Gastrocnemius medialis (tissue), 4 donors: ENCODE data around the gene IL21.

Experiments
- POLR2A ChIP-seq, 2 donors: fragments of 450-650 bp; IDR thresholded peaks; one replicate each; pipeline ENCODE4 v1.6.1; 2017; ENCODE audit warnings: antibody characterized with exemption in 2 of 2, mild to moderate bottlenecking in 2 of 2, moderate library complexity in 2 of 2
- TF ChIP-seq, protein P1 (sequence below), 5 experiments: fragments of 450-650 bp in 3 of 5; fragments of 200-600 bp in 2 of 5; sonication (generic) in 2 of 5; IDR thresholded peaks in 4 of 5; conservative IDR thresholded peaks in 1 of 5; 1 replicate in 4 of 5; 2 replicates in 1 of 5; pipeline ENCODE4 v1.5.1; 2016 to 2019; ENCODE audit warnings: antibody characterized with exemption in 5 of 5, mild to moderate bottlenecking in 3 of 5, moderate library complexity in 3 of 5

GRCh38 chr4:122662701-122663100, 41.8 kb upstream of the IL21 start:
- TF ChIP-seq, protein P1, sequence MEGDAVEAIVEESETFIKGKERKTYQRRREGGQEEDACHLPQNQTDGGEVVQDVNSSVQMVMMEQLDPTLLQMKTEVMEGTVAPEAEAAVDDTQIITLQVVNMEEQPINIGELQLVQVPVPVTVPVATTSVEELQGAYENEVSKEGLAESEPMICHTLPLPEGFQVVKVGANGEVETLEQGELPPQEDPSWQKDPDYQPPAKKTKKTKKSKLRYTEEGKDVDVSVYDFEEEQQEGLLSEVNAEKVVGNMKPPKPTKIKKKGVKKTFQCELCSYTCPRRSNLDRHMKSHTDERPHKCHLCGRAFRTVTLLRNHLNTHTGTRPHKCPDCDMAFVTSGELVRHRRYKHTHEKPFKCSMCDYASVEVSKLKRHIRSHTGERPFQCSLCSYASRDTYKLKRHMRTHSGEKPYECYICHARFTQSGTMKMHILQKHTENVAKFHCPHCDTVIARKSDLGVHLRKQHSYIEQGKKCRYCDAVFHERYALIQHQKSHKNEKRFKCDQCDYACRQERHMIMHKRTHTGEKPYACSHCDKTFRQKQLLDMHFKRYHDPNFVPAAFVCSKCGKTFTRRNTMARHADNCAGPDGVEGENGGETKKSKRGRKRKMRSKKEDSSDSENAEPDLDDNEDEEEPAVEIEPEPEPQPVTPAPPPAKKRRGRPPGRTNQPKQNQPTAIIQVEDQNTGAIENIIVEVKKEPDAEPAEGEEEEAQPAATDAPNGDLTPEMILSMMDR (IDR thresholded peaks at IDR 0.05 in 4 of 5, conservative IDR thresholded peaks at IDR 0.05 in 1 of 5), result no peak
- no peak for TF ChIP-seq POLR2A (IDR thresholded peaks at IDR 0.05)
